Kidney (tissue), 14 donors: ENCODE data around the gene TMEM86A. TPM values are rescaled to one million over a fixed set of nuclear protein-coding genes. Genes with fewer than 3 reads are reported as not detected.

Source experiments
- DNase-seq, 5 donors: peaks; one replicate each; pipeline ENCODE4 v3.0.0-alpha.2; 2013 to 2020
- FAIRE-seq: peaks from 2 replicates; lab custom pipeline; 2012; peaks lifted over from hg19 to GRCh38; lab: Jason Lieb, UNC
- H3K27ac ChIP-seq, 2 donors: one replicate each; pipeline ENCODE4 v1.7.0; 2013; ENCODE audit warnings: low read depth in 2 of 2, low read length in 2 of 2, inconsistent platforms in 1 of 2
- H3K27me3 ChIP-seq: one replicate; pipeline ENCODE4 v1.7.1; 2013; ENCODE audit warnings: low read length, inconsistent platforms; ENCODE audit not compliant: control insufficient read depth, insufficient read depth
- H3K36me3 ChIP-seq, 3 donors: one replicate each; pipeline versions ENCODE4 v1.7.0 to v1.7.1; 2013; ENCODE audit warnings: low read length in 3 of 3, control low read depth in 1 of 3, inconsistent platforms in 1 of 3; ENCODE audit not compliant: insufficient read depth in 3 of 3, control insufficient read depth in 2 of 3
- H3K4me1 ChIP-seq, 3 donors: one replicate each; pipeline versions ENCODE4 v1.7.0 to v1.7.1; 2013; ENCODE audit warnings: low read length in 3 of 3, inconsistent platforms in 1 of 3, low read depth in 1 of 3; ENCODE audit not compliant: control insufficient read depth in 2 of 3, insufficient read depth in 2 of 3
- H3K4me3 ChIP-seq, 3 donors: one replicate each; pipeline versions ENCODE4 v1.7.0 to v1.8.1; 2013; ENCODE audit warnings: low read length in 3 of 3, control low read depth in 1 of 3, inconsistent platforms in 1 of 3
- H3K9ac ChIP-seq, 3 donors: one replicate each; pipeline versions ENCODE4 v1.7.0 to v1.7.1; 2013; ENCODE audit warnings: low read length in 3 of 3, control low read depth in 1 of 3, inconsistent platforms in 1 of 3
- H3K9me3 ChIP-seq, 3 donors: one replicate each; pipeline versions ENCODE4 v1.7.0 to v1.7.1; 2013; ENCODE audit warnings: low read length in 3 of 3, control low read depth in 1 of 3, inconsistent platforms in 1 of 3; ENCODE audit not compliant: control insufficient read depth in 2 of 3, insufficient read depth in 1 of 3
- intact Hi-C: fragments of 100-400 bp; cut with DNase I; formaldehyde crosslinking; loops from one replicate; pipeline ENCODE4 v1.11.1; 2022
- polyA plus RNA-seq: library from polyadenylated mRNA; stranded (reverse); fragments of 350-450 nt; fragmentation: Illumina TruSeq; extraction: RNeasy Lipid Tissue Mini Kit (QIAGEN cat#74804); gene quantifications from one replicate; pipeline ENCODE4 v1.2.3, GENCODE V29; 2014; ENCODE audit warnings: low read depth, low replicate concordance; ENCODE audit not compliant: insufficient read depth
- total RNA-seq: library from RNA; stranded (reverse); fragmentation: NEBNext Ultra II Directional; extraction: Animal tissue kit (Norgen Biotek cat#: 25700); gene quantifications from one replicate; pipeline ENCODE4 v1.2.1, GENCODE V29; 2021
- TF ChIP-seq, protein P1 (sequence below): IDR thresholded peaks from 3 replicates; pipeline ENCODE4 v1.5.1; 2012; ENCODE audit warnings: mild to moderate bottlenecking, moderate library complexity, borderline replicate concordance; ENCODE audit not compliant: insufficient read depth; ENCODE audit errors: extremely low read depth
- donor health status: control.
- donor health status: control.
- donor health status: control.
- donor health status: control.
- donor health status: control.
- donor health status: DM: yes; HTN: yes; CAD: no.
- donor health status: Normal renal cell carcinoma (clear cell type).

Gene TMEM86A
- total and polyA plus RNA-seq, 2 donors from 2014 or later = 7.4 to 17.1 TPM

- H3K4me3 ChIP-seq = no peak overlapping the region
- no peak for DNase-seq
- no peak overlapping the region for H3K9ac ChIP-seq
- H3K4me1 ChIP-seq = peaks cover 0 to 2% (median 0%) of the 10 kb centered on the region in 3 donors
- FAIRE-seq = no peak
- intact Hi-C loops = no loop called here
- no peaks in the 10 kb centered on the region for H3K36me3 ChIP-seq
- H3K9me3 ChIP-seq = no peaks in the 10 kb centered on the region
- TF ChIP-seq, protein P1, sequence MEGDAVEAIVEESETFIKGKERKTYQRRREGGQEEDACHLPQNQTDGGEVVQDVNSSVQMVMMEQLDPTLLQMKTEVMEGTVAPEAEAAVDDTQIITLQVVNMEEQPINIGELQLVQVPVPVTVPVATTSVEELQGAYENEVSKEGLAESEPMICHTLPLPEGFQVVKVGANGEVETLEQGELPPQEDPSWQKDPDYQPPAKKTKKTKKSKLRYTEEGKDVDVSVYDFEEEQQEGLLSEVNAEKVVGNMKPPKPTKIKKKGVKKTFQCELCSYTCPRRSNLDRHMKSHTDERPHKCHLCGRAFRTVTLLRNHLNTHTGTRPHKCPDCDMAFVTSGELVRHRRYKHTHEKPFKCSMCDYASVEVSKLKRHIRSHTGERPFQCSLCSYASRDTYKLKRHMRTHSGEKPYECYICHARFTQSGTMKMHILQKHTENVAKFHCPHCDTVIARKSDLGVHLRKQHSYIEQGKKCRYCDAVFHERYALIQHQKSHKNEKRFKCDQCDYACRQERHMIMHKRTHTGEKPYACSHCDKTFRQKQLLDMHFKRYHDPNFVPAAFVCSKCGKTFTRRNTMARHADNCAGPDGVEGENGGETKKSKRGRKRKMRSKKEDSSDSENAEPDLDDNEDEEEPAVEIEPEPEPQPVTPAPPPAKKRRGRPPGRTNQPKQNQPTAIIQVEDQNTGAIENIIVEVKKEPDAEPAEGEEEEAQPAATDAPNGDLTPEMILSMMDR = no peak
- H3K27ac ChIP-seq = no peak overlapping the region
- no peaks in the 10 kb centered on the region for H3K27me3 ChIP-seq
Observed at GRCh38 chr11:18692941-18693760, 5.4 kb upstream of the TMEM86A start.

GRCh38 chr11:18696638-18697225 lies 1.8 kb upstream of the TMEM86A start:
- H3K27ac ChIP-seq = no peak overlapping the region
- TF ChIP-seq, protein P1 = no peak
- no peak for FAIRE-seq

GRCh38 chr11:18697576-18697975 lies 1.0 kb upstream of the TMEM86A start:
- DNase-seq = no peak
- intact Hi-C loops = no loop called here
- Histone ChIP-seq H3K4me3 (no peak overlapping the region), H3K27me3 (no peaks in the 10 kb centered on the region), H3K27ac (no peak overlapping the region), H3K36me3 (no peaks in the 10 kb centered on the region), H3K9me3 (no peaks in the 10 kb centered on the region), H3K4me1 (peaks cover 0 to 27% (median 2%) of the 10 kb centered on the region in 3 donors), H3K9ac (no peak overlapping the region)
- no peak for FAIRE-seq
- TF ChIP-seq, protein P1 = no peak

More at GRCh38 chr11:18696638-18697225, 1.8 kb upstream of the TMEM86A start:
- Histone ChIP-seq H3K36me3 (no peaks in the 10 kb centered on the region), H3K27me3 (no peaks in the 10 kb centered on the region), H3K4me3 (no peak overlapping the region), H3K4me1 (peaks cover 0 to 27% (median 0%) of the 10 kb centered on the region in 3 donors), H3K9me3 (no peaks in the 10 kb centered on the region), H3K9ac (no peak overlapping the region)
- DNase-seq = no peak
- intact Hi-C loops = no loop called here
